ENCODE results near the gene CTSS.
"Not testable (repeated sequence)": the region's sequence is repeated elsewhere in the genome, so short reads cannot be mapped to it uniquely, and the experiment has no call there.

GRCh38 chr1:150709031-150709430 lies 56.5 kb downstream of the CTSS start:
- not testable (repeated sequence) for TF ChIP-seq CTCF (conservative IDR thresholded peaks at IDR 0.05; ENCODE audit: low read length); EZH2phosphoT487 (IDR thresholded peaks at IDR 0.05; ENCODE audit: borderline replicate concordance, low read depth, low read length)

All from OCI-LY7 (cell line).